Prostate gland (tissue), 2 donors: Measurements from ENCODE around the gene ZNF563.

ENCODE experiments used
- POLR2A ChIP-seq: fragments of 450-650 bp; IDR thresholded peaks from one replicate; pipeline ENCODE4 v1.6.1; 2016; ENCODE audit warnings: antibody characterized with exemption, mild to moderate bottlenecking
- POLR2AphosphoS5 ChIP-seq: sonication (generic); formaldehyde crosslinking; IDR thresholded peaks from one replicate; pipeline ENCODE4 v1.6.1; 2017; ENCODE audit warnings: antibody characterized with exemption
- TF ChIP-seq, protein P1 (sequence below), 4 experiments: fragments of 200-600 bp in 2 of 4; fragments of 450-650 bp in 2 of 4; sonication (generic) in 2 of 4; IDR thresholded peaks; 1 replicate in 3 of 4; 2 replicates in 1 of 4; pipeline ENCODE4 v1.5.1; 2016 to 2019; ENCODE audit warnings: antibody characterized with exemption in 4 of 4, mild to moderate bottlenecking in 2 of 4, moderate library complexity in 2 of 4

DNA sequence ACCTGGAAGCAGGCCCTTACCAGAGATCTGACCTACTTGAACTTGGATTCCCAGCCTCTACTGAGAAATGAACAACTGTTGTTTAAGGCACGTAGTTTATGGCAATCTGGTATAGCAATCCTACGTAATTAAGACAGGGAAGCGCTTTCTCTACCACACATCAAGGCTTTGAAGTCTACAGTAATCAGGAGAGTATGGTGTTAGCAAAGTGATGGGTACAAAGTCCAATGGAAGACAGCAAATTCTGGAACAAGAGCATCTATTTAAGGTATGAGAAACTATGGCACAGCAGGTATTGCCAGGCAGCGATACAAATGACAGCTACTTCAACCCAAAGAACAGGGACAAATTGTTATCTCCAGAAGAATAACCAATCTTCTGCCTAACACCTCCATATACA, 3.1 kb downstream of the ZNF563 start:
- TF ChIP-seq, protein P1, sequence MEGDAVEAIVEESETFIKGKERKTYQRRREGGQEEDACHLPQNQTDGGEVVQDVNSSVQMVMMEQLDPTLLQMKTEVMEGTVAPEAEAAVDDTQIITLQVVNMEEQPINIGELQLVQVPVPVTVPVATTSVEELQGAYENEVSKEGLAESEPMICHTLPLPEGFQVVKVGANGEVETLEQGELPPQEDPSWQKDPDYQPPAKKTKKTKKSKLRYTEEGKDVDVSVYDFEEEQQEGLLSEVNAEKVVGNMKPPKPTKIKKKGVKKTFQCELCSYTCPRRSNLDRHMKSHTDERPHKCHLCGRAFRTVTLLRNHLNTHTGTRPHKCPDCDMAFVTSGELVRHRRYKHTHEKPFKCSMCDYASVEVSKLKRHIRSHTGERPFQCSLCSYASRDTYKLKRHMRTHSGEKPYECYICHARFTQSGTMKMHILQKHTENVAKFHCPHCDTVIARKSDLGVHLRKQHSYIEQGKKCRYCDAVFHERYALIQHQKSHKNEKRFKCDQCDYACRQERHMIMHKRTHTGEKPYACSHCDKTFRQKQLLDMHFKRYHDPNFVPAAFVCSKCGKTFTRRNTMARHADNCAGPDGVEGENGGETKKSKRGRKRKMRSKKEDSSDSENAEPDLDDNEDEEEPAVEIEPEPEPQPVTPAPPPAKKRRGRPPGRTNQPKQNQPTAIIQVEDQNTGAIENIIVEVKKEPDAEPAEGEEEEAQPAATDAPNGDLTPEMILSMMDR (IDR thresholded peaks at IDR 0.05), result no peak
- no peak for TF ChIP-seq POLR2AphosphoS5
- TF ChIP-seq POLR2A, result no peak
